ENCODE data around the gene SSTR5.

Gene SSTR5

GRCh38 chr16:1124291-1124690 is 51.7 kb downstream of the SSTR5 start:
- Histone ChIP-seq H3K9me3 (no peaks in the 10 kb centered on the region), H3K4me3 (ENCODE audit: low read depth in 1 of 2, low read length in 1 of 2) (no peak overlapping the region), H3K36me3 (no peaks in the 10 kb centered on the region), H3K27ac (no peak overlapping the region), H3K27me3 (peaks cover 18% of the 10 kb centered on the region), H3K4me1 (ENCODE audit: control insufficient read depth in 1 of 2, insufficient read depth in 1 of 2, low read depth in 1 of 2, low read length in 1 of 2) (no peaks in the 10 kb centered on the region)
- TF ChIP-seq, protein P1, sequence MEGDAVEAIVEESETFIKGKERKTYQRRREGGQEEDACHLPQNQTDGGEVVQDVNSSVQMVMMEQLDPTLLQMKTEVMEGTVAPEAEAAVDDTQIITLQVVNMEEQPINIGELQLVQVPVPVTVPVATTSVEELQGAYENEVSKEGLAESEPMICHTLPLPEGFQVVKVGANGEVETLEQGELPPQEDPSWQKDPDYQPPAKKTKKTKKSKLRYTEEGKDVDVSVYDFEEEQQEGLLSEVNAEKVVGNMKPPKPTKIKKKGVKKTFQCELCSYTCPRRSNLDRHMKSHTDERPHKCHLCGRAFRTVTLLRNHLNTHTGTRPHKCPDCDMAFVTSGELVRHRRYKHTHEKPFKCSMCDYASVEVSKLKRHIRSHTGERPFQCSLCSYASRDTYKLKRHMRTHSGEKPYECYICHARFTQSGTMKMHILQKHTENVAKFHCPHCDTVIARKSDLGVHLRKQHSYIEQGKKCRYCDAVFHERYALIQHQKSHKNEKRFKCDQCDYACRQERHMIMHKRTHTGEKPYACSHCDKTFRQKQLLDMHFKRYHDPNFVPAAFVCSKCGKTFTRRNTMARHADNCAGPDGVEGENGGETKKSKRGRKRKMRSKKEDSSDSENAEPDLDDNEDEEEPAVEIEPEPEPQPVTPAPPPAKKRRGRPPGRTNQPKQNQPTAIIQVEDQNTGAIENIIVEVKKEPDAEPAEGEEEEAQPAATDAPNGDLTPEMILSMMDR (IDR thresholded peaks at IDR 0.05), result no peak

GRCh38 chr16:1124795-1125194 is 52.2 kb downstream of the SSTR5 start:
- no peaks in the 10 kb centered on the region for H3K4me1 ChIP-seq (ENCODE audit: control insufficient read depth in 1 of 2, insufficient read depth in 1 of 2, low read depth in 1 of 2, low read length in 1 of 2)
- H3K27me3 ChIP-seq, result peaks cover 15% of the 10 kb centered on the region
- TF ChIP-seq, protein P1 (IDR thresholded peaks at IDR 0.05), result no peak
- H3K4me3 ChIP-seq (ENCODE audit: low read depth in 1 of 2, low read length in 1 of 2), result no peak overlapping the region
- no peaks in the 10 kb centered on the region for H3K9me3 ChIP-seq
- H3K36me3 ChIP-seq, result no peaks in the 10 kb centered on the region
- no peak overlapping the region for H3K27ac ChIP-seq

DNA sequence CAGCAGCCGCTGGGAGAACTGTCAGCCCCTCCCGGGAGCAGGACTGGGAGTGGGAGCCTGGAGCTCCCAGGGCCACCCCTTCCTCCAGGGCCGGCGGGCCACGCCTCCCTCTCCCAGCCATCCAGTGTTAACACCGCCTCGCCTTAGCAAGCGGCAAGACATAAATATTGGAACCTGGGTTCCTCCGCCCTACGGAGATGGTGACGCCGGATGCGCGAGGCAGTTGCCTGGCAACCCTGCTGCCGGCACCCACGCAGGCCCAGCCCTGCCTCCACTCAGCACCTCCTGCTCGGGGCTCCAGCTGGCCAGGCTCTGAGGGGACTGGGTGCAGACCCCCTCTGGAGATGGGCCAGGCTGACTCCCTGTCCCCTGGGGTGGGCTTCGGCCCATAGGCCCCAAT is 52.9 kb downstream of the SSTR5 start:
- H3K27ac ChIP-seq, result no peak overlapping the region
- TF ChIP-seq, protein P1 (IDR thresholded peaks at IDR 0.05), result no peak
- no peaks in the 10 kb centered on the region for H3K36me3 ChIP-seq
- no peaks in the 10 kb centered on the region for H3K9me3 ChIP-seq
- no peak overlapping the region for H3K4me3 ChIP-seq (ENCODE audit: low read depth in 1 of 2, low read length in 1 of 2)
- peaks cover 10% of the 10 kb centered on the region for H3K27me3 ChIP-seq
- H3K4me1 ChIP-seq (ENCODE audit: control insufficient read depth in 1 of 2, insufficient read depth in 1 of 2, low read depth in 1 of 2, low read length in 1 of 2), result no peaks in the 10 kb centered on the region

- no peaks in the 10 kb centered on the region for H3K9me3 ChIP-seq
- TF ChIP-seq, protein P1 (IDR thresholded peaks at IDR 0.05), result no peak
- H3K27me3 ChIP-seq, result peaks cover 10% of the 10 kb centered on the region
- H3K27ac ChIP-seq, result no peak overlapping the region
- H3K4me1 ChIP-seq (ENCODE audit: control insufficient read depth in 1 of 2, insufficient read depth in 1 of 2, low read depth in 1 of 2, low read length in 1 of 2), result no peaks in the 10 kb centered on the region
- no peaks in the 10 kb centered on the region for H3K36me3 ChIP-seq
- no peak overlapping the region for H3K4me3 ChIP-seq (ENCODE audit: low read depth in 1 of 2, low read length in 1 of 2)
Observed at GRCh38 chr16:1126044-1126443, 53.5 kb downstream of the SSTR5 start.

DNA sequence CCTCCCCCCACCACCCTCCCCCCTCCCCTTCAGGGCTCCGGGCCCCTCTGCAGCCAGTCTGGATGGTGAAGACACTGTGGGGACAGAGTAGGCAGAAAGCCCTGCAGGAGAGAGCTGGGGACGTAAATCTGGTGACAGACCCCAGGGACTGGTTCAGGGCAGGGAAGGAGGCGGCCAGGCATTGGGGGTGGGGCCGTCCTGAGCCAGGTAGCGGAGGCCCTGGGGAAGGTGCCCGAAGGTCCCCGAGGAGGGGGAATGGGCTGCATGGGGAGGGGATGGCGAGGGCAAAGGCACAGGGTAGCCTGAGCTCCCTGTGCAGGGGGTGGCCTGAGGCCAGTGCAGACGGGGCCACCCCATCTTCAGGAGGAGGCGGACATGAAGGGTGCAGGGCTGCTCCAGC is 54.0 kb downstream of the SSTR5 start:
- TF ChIP-seq, protein P1 (IDR thresholded peaks at IDR 0.05), result no peak
- H3K27me3 ChIP-seq, result peaks cover 10% of the 10 kb centered on the region

GRCh38 chr16:1127101-1127500 is 54.6 kb downstream of the SSTR5 start:
- TF ChIP-seq, protein P1 (IDR thresholded peaks at IDR 0.05), result no peak
- Histone ChIP-seq H3K4me1 (ENCODE audit: control insufficient read depth in 1 of 2, insufficient read depth in 1 of 2, low read depth in 1 of 2, low read length in 1 of 2) (no peaks in the 10 kb centered on the region), H3K27ac (no peak overlapping the region), H3K9me3 (no peaks in the 10 kb centered on the region), H3K27me3 (peaks cover 10% of the 10 kb centered on the region), H3K4me3 (ENCODE audit: low read depth in 1 of 2, low read length in 1 of 2) (no peak overlapping the region), H3K36me3 (no peaks in the 10 kb centered on the region)

More for the DNA sequence above, 54.0 kb downstream of the SSTR5 start:
- no peaks in the 10 kb centered on the region for H3K9me3 ChIP-seq
- H3K4me1 ChIP-seq (ENCODE audit: control insufficient read depth in 1 of 2, insufficient read depth in 1 of 2, low read depth in 1 of 2, low read length in 1 of 2), result no peaks in the 10 kb centered on the region
- H3K27ac ChIP-seq, result no peak overlapping the region
- no peaks in the 10 kb centered on the region for H3K36me3 ChIP-seq
- H3K4me3 ChIP-seq (ENCODE audit: low read depth in 1 of 2, low read length in 1 of 2), result no peak overlapping the region
